PFSK-1 (cell line): ENCODE measurements around the gene KIF7.

Experiments
- FOXP2 ChIP-seq: optimal IDR thresholded peaks from 2 replicates; pipeline ENCODE3; 2011; ENCODE audit warnings: borderline replicate concordance, control low read depth, inconsistent platforms; ENCODE audit not compliant: insufficient read depth; ENCODE audit errors: extremely low read length, extremely low read depth
- POLR2AphosphoS5 ChIP-seq: IDR thresholded peaks from 2 replicates; pipeline ENCODE4 v1.6.1; 2012; ENCODE audit warnings: low read depth, mild to moderate bottlenecking, control low read depth, low read length, moderate library complexity
- SIN3A ChIP-seq: IDR thresholded peaks from 2 replicates; pipeline ENCODE4 v1.6.1; 2012; ENCODE audit warnings: mild to moderate bottlenecking, low read length, moderate library complexity, borderline replicate concordance; ENCODE audit not compliant: insufficient read depth
- TAF1 ChIP-seq: IDR thresholded peaks from 2 replicates; pipeline ENCODE4 v1.6.1; 2012; ENCODE audit warnings: low read length, control low read depth, borderline replicate concordance; ENCODE audit not compliant: insufficient read depth
- TF ChIP-seq, protein P1 (sequence below), 2 experiments: IDR thresholded peaks; 2 replicates each; pipeline versions ENCODE4 v1.6.1 to v1.8.0; 2011 to 2012; ENCODE audit warnings: low read depth in 2 of 2, low read length in 2 of 2, control low read depth in 1 of 2, inconsistent platforms in 1 of 2, mild to moderate bottlenecking in 1 of 2, moderate library complexity in 1 of 2; ENCODE audit not compliant: insufficient read depth in 1 of 2

The KIF7 gene

GRCh38 chr15:89621547-89621946 is 33.7 kb downstream of the KIF7 start:
- TF ChIP-seq, protein P1, sequence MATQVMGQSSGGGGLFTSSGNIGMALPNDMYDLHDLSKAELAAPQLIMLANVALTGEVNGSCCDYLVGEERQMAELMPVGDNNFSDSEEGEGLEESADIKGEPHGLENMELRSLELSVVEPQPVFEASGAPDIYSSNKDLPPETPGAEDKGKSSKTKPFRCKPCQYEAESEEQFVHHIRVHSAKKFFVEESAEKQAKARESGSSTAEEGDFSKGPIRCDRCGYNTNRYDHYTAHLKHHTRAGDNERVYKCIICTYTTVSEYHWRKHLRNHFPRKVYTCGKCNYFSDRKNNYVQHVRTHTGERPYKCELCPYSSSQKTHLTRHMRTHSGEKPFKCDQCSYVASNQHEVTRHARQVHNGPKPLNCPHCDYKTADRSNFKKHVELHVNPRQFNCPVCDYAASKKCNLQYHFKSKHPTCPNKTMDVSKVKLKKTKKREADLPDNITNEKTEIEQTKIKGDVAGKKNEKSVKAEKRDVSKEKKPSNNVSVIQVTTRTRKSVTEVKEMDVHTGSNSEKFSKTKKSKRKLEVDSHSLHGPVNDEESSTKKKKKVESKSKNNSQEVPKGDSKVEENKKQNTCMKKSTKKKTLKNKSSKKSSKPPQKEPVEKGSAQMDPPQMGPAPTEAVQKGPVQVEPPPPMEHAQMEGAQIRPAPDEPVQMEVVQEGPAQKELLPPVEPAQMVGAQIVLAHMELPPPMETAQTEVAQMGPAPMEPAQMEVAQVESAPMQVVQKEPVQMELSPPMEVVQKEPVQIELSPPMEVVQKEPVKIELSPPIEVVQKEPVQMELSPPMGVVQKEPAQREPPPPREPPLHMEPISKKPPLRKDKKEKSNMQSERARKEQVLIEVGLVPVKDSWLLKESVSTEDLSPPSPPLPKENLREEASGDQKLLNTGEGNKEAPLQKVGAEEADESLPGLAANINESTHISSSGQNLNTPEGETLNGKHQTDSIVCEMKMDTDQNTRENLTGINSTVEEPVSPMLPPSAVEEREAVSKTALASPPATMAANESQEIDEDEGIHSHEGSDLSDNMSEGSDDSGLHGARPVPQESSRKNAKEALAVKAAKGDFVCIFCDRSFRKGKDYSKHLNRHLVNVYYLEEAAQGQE (IDR thresholded peaks at IDR 0.05; ENCODE audit: insufficient read depth in 1 of 2, low read depth in 2 of 2, low read length in 2 of 2) = no peak
- no peak for TF ChIP-seq TAF1

DNA sequence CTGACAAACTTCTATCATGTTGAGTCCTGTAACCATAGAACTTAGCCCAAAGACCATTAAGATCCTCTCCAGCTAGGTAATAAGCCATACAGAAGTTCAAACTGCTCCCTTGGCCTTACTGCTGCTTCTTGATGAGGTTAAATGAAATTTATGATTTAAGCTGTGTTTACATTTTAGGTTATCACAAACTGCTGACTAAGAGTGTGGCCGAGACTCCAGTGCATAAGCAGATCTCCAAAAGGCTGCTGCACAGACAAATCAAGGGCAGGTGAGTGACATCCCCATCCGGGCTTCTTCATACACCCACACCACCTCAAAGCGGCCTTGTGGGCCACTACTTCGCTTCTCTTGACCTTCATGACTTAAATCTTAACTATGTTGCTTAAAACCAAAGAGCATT is 39.0 kb downstream of the KIF7 start:
- TF ChIP-seq TAF1 = no peak
- TF ChIP-seq, protein P1 (IDR thresholded peaks at IDR 0.05; ENCODE audit: insufficient read depth in 1 of 2, low read depth in 2 of 2, low read length in 2 of 2) = no peak
- TF ChIP-seq POLR2AphosphoS5 = no peak
- TF ChIP-seq SIN3A = no peak
- TF ChIP-seq FOXP2 = no peak

GRCh38 chr15:89615135-89615534 is 40.1 kb downstream of the KIF7 start:
- TF ChIP-seq SIN3A (no peak), FOXP2 (no peak), TAF1 (no peak), POLR2AphosphoS5 (no peak)
- TF ChIP-seq, protein P1 (IDR thresholded peaks at IDR 0.05; ENCODE audit: insufficient read depth in 1 of 2, low read depth in 2 of 2, low read length in 2 of 2) = no peak

DNA sequence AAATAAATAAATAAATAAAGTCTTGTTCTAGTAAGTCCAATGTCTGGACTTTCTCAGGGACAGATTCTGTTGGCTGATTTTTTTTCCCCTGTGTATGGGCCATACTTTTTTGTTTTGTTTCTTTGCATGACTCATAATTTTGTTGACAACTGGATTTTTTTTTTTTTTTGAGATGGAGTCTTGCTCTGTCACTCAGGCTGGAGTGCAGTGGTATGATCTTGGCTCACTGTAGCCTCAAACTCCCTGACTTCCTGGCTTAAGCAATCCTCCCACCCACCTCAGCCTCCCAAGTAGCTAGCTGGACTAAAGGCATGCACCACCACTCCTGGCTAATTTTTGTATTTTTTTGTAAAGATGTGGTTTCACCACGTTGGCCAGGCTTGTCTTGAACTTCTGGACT is 41.1 kb downstream of the KIF7 start:
- TF ChIP-seq POLR2AphosphoS5 = no peak
- TF ChIP-seq FOXP2 = no peak
- TF ChIP-seq, protein P1 (IDR thresholded peaks at IDR 0.05; ENCODE audit: insufficient read depth in 1 of 2, low read depth in 2 of 2, low read length in 2 of 2) = no peak
- no peak for TF ChIP-seq TAF1
- TF ChIP-seq SIN3A = no peak

DNA sequence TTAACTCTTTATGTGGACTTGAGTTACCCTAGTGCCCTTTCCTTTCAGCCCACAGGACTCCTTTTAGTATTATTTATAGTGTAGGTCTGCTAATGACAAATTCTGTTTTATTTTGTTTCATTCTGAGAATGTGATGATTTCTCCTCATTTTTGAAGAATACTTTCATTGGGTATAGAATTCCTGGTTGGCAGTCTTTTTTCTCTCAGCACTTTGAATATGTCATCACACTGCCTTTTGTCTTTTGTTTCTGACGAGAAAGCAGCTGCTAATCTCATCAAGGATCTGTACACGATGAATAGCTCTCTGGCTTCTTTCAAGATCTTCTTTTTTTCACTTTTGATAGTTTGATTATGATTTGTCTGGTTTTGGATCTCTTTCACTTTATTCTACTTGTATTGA is 42.2 kb downstream of the KIF7 start:
- TF ChIP-seq FOXP2 = no peak
- TF ChIP-seq, protein P1 (IDR thresholded peaks at IDR 0.05; ENCODE audit: insufficient read depth in 1 of 2, low read depth in 2 of 2, low read length in 2 of 2) = no peak
